ENCODE data around the gene RNF44. TPM values are rescaled to one million over a fixed set of nuclear protein-coding genes. Genes with fewer than 3 reads are reported as not detected.

RNF44 gene
- total RNA-seq, 1 experiment from 2014 or later, result 84.2 TPM

DNA sequence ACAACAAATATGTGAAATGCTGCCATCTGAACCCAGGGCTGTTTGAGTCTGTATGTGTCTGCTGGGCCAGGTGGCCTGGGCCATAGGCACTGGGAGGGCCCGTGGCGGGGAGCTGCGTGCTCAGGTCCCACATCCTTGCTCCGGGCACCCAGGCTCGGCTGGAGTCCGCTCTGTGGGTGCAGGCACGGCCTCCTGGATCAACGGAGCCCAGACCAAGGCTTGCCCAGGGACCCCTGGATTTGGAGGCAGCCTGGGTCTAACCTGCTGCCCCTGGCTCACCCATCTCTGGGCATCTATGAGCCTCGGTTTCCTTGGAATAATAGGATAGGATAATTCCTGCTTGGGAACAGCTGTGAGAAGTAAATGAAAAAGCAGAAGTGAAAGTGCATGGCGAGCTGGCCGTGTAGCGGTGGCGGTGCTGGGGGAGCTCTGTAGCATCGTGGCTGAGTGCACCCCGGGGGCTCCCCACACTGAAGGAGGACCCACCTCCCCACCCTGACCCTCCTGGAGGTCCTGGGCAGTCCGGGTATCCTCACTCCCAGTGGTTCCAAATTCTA, 13.2 kb upstream of the RNF44 start:
- Histone ChIP-seq H3K4me1 (peaks cover 16% of the 10 kb centered on the region), H3K36me3 (ENCODE audit: control insufficient read depth, insufficient read depth, low read length) (no peaks in the 10 kb centered on the region), H3K9me3 (no peaks in the 10 kb centered on the region), H3K4me3 (ENCODE audit: low read depth, low read length) (no peak overlapping the region), H3K27me3 (replicated peaks; ENCODE audit: control insufficient read depth, insufficient read depth, low read length) (no peaks in the 10 kb centered on the region)
- H3K4me1 Mint-ChIP-seq (ENCODE audit: low read depth, unreplicated experiment), result no peaks in the 10 kb centered on the region
- intact Hi-C loops (cut with micrococcal nuclease; ENCODE audit: unreplicated experiment), result no loop called here
- no peak overlapping the region for H3K4me3 Mint-ChIP-seq (ENCODE audit: unreplicated experiment)
- ChIA-PET CTCF (no interaction called here), POLR2A (no interaction called here)
- no peak for TF ChIP-seq CTCF (IDR thresholded peaks at IDR 0.05; ENCODE audit: insufficient read depth in 1 of 2, low read depth in 1 of 2, low read length in 1 of 2, severe bottlenecking in 1 of 2, unreplicated experiment in 1 of 2)
- BruUV-seq (replicated peaks), result no TSS peak
- no peak overlapping the region for H3K27ac Mint-ChIP-seq (ENCODE audit: unreplicated experiment)
- no peaks in the 10 kb centered on the region for H3K27me3 Mint-ChIP-seq (ENCODE audit: insufficient read depth, unreplicated experiment)
- DNase-seq, result no peak
- H3K9me3 Mint-ChIP-seq (ENCODE audit: unreplicated experiment), result no peaks in the 10 kb centered on the region
- no peaks in the 10 kb centered on the region for H3K36me3 Mint-ChIP-seq (ENCODE audit: insufficient read depth, unreplicated experiment)

GRCh38 chr5:176549871-176550270, 12.7 kb upstream of the RNF44 start:
- ChIA-PET CTCF (no interaction called here), POLR2A (no interaction called here)
- TF ChIP-seq CTCF (IDR thresholded peaks at IDR 0.05; ENCODE audit: insufficient read depth in 1 of 2, low read depth in 1 of 2, low read length in 1 of 2, severe bottlenecking in 1 of 2, unreplicated experiment in 1 of 2), result no peak
- Histone ChIP-seq H3K4me1 (peaks cover 21% of the 10 kb centered on the region), H3K27me3 (replicated peaks; ENCODE audit: control insufficient read depth, insufficient read depth, low read length) (no peaks in the 10 kb centered on the region), H3K4me3 (ENCODE audit: low read depth, low read length) (no peak overlapping the region), H3K9me3 (no peaks in the 10 kb centered on the region), H3K36me3 (ENCODE audit: control insufficient read depth, insufficient read depth, low read length) (no peaks in the 10 kb centered on the region)
- DNase-seq, result no peak
- Mint-ChIP-seq H3K27ac (ENCODE audit: unreplicated experiment) (no peak overlapping the region), H3K27me3 (ENCODE audit: insufficient read depth, unreplicated experiment) (no peaks in the 10 kb centered on the region), H3K36me3 (ENCODE audit: insufficient read depth, unreplicated experiment) (peaks cover under 1% of the 10 kb centered on the region), H3K9me3 (ENCODE audit: unreplicated experiment) (no peaks in the 10 kb centered on the region), H3K4me1 (ENCODE audit: low read depth, unreplicated experiment) (peaks cover 3% of the 10 kb centered on the region), H3K4me3 (ENCODE audit: unreplicated experiment) (no peak overlapping the region)
- no TSS peak for BruUV-seq (replicated peaks)
- intact Hi-C loops (cut with micrococcal nuclease; ENCODE audit: unreplicated experiment), result no loop called here

DNA sequence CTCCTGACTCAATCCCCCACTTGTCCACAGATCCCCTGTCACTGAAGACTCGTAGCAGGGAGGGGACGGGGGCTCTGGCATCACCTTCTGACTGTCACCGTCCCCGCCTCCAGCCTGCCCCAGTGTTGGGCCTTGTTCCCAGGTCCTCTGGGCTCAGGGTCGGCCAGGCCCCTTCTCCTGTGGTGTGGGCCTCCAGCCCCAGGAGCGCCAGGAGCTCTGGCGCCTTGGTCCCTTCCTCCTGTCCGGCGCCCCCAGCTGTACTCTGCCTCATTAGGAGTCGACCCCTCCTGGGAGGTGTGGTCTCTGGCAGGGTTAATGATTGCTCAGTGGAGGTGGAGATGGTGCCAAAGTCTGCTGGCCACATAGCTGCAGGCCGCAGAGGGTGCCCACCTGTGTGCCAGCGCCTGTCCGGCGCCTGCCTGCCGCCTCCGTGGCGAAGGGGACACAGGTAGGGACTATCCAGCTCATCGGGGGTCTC, 11.8 kb upstream of the RNF44 start, which contains the start of gene CDHR2:
Gene CDHR2, plus strand, starts transcription at position 376 of the 478 bp plus-strand sequence. CDS start 16,011 bp downstream, outside the sequence.
- Histone ChIP-seq H3K4me1 (peaks cover 26% of the 10 kb centered on the region), H3K36me3 (ENCODE audit: control insufficient read depth, insufficient read depth, low read length) (no peaks in the 10 kb centered on the region), H3K9me3 (no peaks in the 10 kb centered on the region), H3K27me3 (replicated peaks; ENCODE audit: control insufficient read depth, insufficient read depth, low read length) (no peaks in the 10 kb centered on the region), H3K4me3 (ENCODE audit: low read depth, low read length) (no peak within 1 kb of the TSS)
- Mint-ChIP-seq H3K4me3 (ENCODE audit: unreplicated experiment) (no peak within 1 kb of the TSS), H3K27me3 (ENCODE audit: insufficient read depth, unreplicated experiment) (no peaks in the 10 kb centered on the region), H3K9me3 (ENCODE audit: unreplicated experiment) (no peaks in the 10 kb centered on the region), H3K4me1 (ENCODE audit: low read depth, unreplicated experiment) (peaks cover 11% of the 10 kb centered on the region), H3K27ac (ENCODE audit: unreplicated experiment) (no peak within 1 kb of the TSS), H3K36me3 (ENCODE audit: insufficient read depth, unreplicated experiment) (peaks cover 8% of the 10 kb centered on the region)
- BruUV-seq (replicated peaks), result no TSS peak
- ChIA-PET POLR2A (no interaction called here), CTCF (no interaction called here)
- intact Hi-C loops (cut with micrococcal nuclease; ENCODE audit: unreplicated experiment), result no loop called here
- no peak for DNase-seq
- TF ChIP-seq CTCF (IDR thresholded peaks at IDR 0.05; ENCODE audit: insufficient read depth in 1 of 2, low read depth in 1 of 2, low read length in 1 of 2, severe bottlenecking in 1 of 2, unreplicated experiment in 1 of 2), result no peak

All from Caco-2 (cell line).